ENCODE results near the gene BMPER.

DNA sequence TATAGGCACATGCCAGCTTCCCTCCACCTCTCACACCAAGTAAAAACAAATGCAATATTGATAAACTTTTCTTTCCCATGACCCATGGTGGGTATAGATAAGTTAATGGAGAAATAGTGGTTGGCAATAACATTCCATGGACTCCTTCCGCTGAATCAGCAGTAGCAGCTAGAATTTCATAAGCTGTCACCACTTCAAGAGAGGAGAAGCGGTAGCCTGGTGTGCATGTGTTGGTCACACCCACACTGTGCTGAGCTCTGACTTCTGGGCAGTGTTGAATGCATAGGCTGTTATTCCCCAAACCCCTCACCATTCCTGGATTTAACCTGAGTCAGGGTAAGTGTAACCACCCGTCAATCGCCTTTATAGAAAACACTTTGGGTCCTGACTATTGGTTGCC, 32.5 kb upstream of the BMPER start:
- TF ChIP-seq, protein P1, sequence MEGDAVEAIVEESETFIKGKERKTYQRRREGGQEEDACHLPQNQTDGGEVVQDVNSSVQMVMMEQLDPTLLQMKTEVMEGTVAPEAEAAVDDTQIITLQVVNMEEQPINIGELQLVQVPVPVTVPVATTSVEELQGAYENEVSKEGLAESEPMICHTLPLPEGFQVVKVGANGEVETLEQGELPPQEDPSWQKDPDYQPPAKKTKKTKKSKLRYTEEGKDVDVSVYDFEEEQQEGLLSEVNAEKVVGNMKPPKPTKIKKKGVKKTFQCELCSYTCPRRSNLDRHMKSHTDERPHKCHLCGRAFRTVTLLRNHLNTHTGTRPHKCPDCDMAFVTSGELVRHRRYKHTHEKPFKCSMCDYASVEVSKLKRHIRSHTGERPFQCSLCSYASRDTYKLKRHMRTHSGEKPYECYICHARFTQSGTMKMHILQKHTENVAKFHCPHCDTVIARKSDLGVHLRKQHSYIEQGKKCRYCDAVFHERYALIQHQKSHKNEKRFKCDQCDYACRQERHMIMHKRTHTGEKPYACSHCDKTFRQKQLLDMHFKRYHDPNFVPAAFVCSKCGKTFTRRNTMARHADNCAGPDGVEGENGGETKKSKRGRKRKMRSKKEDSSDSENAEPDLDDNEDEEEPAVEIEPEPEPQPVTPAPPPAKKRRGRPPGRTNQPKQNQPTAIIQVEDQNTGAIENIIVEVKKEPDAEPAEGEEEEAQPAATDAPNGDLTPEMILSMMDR (IDR thresholded peaks at IDR 0.05): no peak
- TF ChIP-seq POLR2A (IDR thresholded peaks at IDR 0.05) (no peak), POLR2AphosphoS5 (IDR thresholded peaks at IDR 0.05) (no peak)
